HAP-1 (cell line): ENCODE results near the gene CIAO2B.
A peak's percentile ranks its signal among the peaks of the same experiment; 100 is the strongest.

ENCODE experiments used
- DNase-seq, 2 experiments: peaks; one replicate each; pipeline ENCODE4 v3.0.0-alpha.2; 2016 to 2020; ENCODE audit warnings: low spot score in 2 of 2
- H3K27me3 ChIP-seq: fragments of 250-450 bp; sonication (Bioruptor Pico); 2 replicates; pipeline ENCODE4 v1.5.1; 2020; ENCODE audit warnings: low read depth, mild to moderate bottlenecking, moderate library complexity
- H3K36me3 ChIP-seq: fragments of 250-450 bp; sonication (Bioruptor Pico); replicated peaks from 2 replicates; pipeline ENCODE4 v1.5.1; 2020; ENCODE audit warnings: mild to moderate bottlenecking
- H3K4me1 ChIP-seq: fragments of 250-450 bp; sonication (Bioruptor Pico); 2 replicates; pipeline ENCODE4 v1.5.1; 2020; ENCODE audit warnings: mild to moderate bottlenecking
- H3K4me3 ChIP-seq: fragments of 250-450 bp; sonication (Bioruptor Pico); 2 replicates; pipeline ENCODE4 v1.5.1; 2020; ENCODE audit warnings: mild to moderate bottlenecking, moderate library complexity
- H3K9me3 ChIP-seq: fragments of 250-450 bp; sonication (Bioruptor Pico); 2 replicates; pipeline ENCODE4 v1.5.1; 2020; ENCODE audit warnings: mild to moderate bottlenecking, moderate library complexity
- in situ Hi-C: fragments of 300-500 bp; cut with MboI; formaldehyde crosslinking; loops from 3 replicates; pipeline ENCODE4 v1.14.3; 2020; ENCODE audit warnings: low sequenced_read_pairs, inconsistent platforms, mixed read lengths

Gene CIAO2B

DNA sequence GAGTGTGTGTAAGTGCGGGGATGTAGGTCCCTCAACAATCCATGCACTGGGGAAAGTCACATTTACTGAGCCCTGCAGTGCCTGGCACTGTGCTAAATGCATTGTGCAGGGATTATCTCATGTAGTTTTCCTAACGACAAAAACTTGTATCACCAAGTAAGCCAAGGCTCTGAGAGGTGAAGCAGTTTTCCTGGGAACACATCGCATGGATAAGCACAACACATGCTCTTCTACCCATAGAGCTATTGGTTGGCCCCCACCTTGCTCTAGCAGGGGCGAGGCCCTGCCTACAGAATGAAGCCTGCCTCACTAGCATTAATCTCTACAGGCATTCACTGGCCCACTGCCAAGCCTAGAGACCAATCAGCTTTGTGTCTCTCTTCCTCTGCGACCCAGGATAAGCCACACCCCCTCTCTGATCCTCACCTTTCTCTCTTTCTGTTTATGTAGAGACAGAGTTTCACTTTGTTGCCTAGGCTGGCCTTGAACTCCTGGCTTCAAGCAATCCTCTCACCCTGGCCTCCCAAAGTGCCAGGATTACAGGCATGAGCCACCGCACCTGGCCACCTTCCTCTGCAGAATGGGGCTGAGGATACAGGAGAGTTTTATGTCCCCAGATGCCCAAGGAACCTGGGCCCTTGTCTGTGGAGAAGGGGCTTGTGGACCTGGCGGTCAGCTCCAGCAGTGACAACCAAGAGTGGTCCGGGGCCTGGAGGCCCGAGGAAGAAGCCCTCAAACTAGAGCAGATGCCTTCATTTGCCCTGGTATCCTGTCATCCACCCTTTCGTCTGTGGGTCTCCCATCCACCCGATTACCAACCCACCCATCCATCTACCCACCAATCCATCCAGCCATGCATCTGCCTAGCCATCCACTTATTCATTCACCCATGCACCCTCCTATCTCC lies 28.3 kb downstream of the CIAO2B start:
- no peaks in the 10 kb centered on the region for H3K9me3 ChIP-seq
- H3K27me3 ChIP-seq = no peaks in the 10 kb centered on the region
- no peak overlapping the region for H3K4me3 ChIP-seq
- in situ Hi-C loops = no loop called here
- DNase-seq = peak; percentile 82 to 94
- no peaks in the 10 kb centered on the region for H3K36me3 ChIP-seq
- peaks cover 10% of the 10 kb centered on the region for H3K4me1 ChIP-seq

DNA sequence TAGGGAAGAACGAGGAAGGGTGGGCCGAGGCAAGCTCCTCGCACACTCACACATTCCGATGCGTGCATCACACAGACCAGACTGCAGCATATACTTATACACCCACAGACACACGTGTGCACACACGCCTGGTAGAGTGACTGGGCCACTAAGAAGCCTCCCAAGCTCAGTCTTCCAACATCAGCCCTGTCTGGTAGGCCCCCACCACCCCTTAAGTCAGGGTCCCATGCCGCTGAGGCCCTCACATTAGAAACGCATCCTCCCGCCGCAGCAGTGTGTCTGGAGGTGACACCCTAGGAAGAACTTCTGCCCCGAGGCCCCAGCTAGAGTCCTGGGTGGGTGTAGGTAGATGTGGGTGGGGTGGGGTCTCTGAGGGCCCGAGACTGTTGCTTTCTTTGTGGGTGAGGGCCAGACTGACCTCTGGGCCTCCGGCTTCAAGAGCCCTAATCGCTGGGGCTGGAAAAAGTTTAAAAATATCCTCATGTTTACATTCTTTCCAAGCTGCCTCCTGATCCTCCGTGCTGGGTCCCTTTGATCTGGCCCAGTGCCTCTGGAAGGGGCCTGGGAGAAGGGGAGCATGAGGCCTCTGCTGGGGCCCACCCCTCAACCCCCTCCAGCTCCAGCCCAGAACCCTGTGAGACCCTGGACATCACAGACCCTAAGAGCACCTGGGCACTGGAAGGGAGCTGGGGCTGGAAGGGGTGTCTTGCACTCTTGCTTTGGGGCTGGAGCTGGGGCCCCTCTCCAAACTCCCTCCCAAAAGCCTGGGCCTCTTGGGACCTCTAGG lies 29.2 kb downstream of the CIAO2B start:
- DNase-seq = no peak
- H3K4me3 ChIP-seq = no peak overlapping the region
- H3K4me1 ChIP-seq = peaks cover 10% of the 10 kb centered on the region
- H3K9me3 ChIP-seq = no peaks in the 10 kb centered on the region
- no peaks in the 10 kb centered on the region for H3K27me3 ChIP-seq
- in situ Hi-C loops = no loop called here
- no peaks in the 10 kb centered on the region for H3K36me3 ChIP-seq

DNA sequence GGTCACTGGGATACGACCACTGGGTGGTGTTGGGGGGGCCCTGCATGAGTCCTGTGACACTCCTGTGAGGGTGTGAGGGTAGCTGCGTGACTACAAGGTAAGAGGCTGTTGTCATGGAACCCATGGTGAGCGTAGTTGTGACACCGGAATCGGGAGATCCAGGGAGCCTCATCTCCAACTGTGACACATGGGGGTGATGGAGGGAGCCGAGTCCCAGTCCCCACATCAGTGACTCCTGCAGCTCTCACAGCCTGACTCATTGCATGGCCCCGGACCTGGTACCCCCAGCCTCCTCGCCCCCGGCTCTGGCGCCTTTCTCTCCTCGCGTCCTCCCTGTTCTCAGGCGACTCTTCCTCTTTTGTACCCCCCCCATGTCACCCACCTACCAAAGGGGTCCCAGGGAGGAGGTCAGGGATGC lies 29.8 kb downstream of the CIAO2B start:
- Histone ChIP-seq H3K4me3 (no peak overlapping the region), H3K27me3 (no peaks in the 10 kb centered on the region), H3K36me3 (no peaks in the 10 kb centered on the region), H3K4me1 (peaks cover 10% of the 10 kb centered on the region), H3K9me3 (no peaks in the 10 kb centered on the region)
- in situ Hi-C loops = no loop called here
- no peak for DNase-seq

DNA sequence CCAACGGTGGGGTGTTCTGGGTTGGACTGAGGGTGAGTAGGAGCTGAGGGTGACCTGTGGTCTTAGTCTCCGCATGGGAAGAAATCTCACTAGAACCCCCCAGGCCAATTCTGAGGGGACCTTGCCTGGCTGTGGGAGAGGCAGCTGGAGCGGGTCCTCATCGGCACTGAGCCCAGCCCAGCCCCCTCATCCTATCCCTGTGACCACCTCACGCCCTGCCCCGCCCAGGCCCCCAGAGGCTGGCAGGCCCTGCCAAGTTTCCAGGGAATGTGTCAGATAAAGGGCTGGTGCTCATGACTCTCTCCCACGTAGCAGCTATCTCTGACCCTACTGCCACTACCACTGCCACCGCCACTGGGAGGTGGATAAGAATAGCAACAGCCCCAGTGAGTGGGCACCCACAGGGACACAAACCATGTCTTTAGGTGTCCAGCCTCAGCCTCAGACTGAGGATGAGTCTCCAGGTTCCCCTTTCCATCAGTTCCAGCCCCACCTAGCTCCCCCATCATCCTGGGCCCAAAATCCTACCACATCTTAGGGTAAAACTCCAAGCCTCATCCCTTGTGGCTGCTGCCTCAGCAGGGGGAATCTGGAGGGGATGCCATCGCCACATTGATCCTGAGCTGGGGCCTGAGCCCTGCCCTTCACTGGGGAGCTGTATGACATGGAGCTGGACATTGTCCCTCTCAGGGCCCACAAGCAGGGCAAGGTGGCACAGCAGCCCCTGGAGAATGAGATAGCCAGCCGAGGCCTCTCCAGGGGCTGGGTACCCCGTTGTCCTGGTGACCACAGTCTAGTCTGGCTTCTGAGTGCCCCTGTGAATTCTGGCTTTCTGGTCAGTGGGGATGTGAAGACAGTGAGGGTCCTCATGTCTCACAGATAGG lies 30.4 kb downstream of the CIAO2B start:
- no peaks in the 10 kb centered on the region for H3K27me3 ChIP-seq
- H3K4me1 ChIP-seq = peaks cover 10% of the 10 kb centered on the region
- no peaks in the 10 kb centered on the region for H3K9me3 ChIP-seq
- in situ Hi-C loops = no loop called here
- no peak for DNase-seq
- no peaks in the 10 kb centered on the region for H3K36me3 ChIP-seq
- H3K4me3 ChIP-seq = no peak overlapping the region

DNA sequence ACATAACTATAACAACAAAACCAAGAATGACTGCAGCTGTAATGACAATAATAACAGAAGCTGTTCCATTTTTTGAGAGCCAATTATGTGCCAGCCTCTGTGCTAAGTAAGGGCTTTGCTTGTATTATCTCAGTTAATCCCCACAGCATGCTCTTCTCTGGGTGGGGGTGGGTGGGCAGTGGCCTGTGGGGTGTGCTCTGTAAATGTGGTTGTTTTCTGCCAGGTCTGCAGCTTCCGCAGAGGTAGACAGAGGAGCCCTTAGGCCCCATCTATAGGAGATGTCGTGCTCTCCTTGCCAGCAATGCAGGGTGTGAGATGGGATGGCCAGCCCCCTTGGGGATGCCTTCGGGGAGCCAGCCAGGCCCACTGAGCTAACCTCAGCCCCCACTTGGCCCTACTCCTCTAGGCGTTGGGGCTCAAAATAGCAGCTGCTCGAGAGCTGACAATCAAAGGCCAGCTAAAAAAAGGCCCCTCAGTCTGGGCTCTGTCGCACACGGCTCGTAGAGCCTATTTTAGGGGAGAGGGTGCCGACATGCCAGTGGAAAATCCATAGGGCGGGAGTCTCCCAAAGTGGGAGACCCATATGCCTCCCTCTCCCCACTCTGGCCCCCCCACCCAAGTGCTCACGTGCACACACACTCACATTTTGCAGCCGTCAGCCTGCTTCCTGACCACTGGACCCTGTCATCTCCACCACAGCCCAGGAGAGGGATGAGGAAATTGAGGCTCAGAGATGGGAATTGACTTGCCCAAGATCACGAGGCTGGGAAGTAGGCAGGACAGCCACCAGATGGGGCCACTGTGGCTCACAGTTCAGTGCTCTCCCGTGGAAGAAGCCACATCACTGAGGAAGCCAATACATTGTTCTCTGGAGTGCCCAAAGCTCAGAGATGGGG lies 31.3 kb downstream of the CIAO2B start:
- H3K9me3 ChIP-seq = no peaks in the 10 kb centered on the region
- DNase-seq = no peak
- peaks cover 10% of the 10 kb centered on the region for H3K4me1 ChIP-seq
- H3K36me3 ChIP-seq = no peaks in the 10 kb centered on the region
- H3K27me3 ChIP-seq = no peaks in the 10 kb centered on the region
- H3K4me3 ChIP-seq = no peak overlapping the region
- in situ Hi-C loops = no loop called here

DNA sequence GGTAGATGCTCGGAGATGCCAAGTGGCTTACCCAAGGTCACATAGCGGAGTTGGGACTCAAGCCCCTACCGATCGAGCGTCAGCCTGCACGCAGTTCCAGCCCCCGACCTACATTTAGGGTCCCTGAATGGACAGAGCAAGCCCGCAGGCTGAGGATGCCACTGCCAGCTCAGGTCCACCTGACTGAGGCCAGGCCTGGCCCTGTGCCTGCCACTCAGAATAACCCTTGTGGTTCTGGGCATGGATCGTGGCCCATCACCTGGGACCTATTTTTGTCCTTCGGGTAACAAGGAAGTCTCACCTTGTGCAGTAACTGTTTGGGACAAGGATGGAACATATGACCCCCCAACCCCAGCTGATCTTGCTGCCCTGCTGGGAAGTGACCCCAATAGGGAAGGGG lies 32.6 kb downstream of the CIAO2B start:
- no peaks in the 10 kb centered on the region for H3K36me3 ChIP-seq
- no peak for DNase-seq
- no peaks in the 10 kb centered on the region for H3K9me3 ChIP-seq
- in situ Hi-C loops = no loop called here
- no peak overlapping the region for H3K4me3 ChIP-seq
- H3K4me1 ChIP-seq = peaks cover 12% of the 10 kb centered on the region
- no peaks in the 10 kb centered on the region for H3K27me3 ChIP-seq

DNA sequence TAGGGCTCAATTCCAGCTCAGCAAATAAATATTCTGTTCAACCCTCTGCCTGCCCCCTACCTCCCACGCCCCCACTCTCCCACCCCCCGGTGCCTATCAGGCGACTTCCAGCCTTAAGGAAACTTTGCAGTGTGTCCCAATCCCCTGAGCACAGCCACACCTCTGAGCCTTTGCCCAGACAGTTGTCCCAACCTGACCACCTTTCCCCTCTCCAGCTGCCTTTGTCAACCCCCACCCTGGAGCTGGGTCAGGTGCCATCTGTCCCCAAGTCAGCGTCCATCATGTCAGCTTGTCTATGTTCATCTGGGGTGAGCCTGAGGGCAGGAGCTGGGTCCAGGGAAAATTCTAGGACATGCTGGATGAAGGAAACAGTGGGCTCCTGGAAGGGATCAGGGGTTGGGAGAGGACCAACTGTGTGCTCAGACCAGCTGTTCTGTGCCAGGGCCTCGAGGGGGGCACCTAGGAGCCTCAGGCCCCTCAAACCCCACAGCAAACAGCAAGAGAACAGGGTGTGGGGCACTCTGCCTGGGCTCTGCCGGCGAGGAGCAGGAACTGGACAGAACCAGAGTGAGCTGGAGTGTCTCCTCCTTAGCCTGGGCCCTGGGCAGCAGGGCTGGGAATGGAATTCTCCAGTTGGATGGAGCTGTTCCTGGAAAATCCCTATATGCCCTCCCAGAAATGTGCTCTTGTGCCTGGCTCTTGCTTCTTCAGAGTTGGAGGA lies 33.3 kb downstream of the CIAO2B start:
- in situ Hi-C loops = no loop called here
- no peaks in the 10 kb centered on the region for H3K36me3 ChIP-seq
- H3K9me3 ChIP-seq = no peaks in the 10 kb centered on the region
- peaks cover 14% of the 10 kb centered on the region for H3K4me1 ChIP-seq
- H3K27me3 ChIP-seq = no peaks in the 10 kb centered on the region
- no peak for DNase-seq
- H3K4me3 ChIP-seq = no peak overlapping the region

DNA sequence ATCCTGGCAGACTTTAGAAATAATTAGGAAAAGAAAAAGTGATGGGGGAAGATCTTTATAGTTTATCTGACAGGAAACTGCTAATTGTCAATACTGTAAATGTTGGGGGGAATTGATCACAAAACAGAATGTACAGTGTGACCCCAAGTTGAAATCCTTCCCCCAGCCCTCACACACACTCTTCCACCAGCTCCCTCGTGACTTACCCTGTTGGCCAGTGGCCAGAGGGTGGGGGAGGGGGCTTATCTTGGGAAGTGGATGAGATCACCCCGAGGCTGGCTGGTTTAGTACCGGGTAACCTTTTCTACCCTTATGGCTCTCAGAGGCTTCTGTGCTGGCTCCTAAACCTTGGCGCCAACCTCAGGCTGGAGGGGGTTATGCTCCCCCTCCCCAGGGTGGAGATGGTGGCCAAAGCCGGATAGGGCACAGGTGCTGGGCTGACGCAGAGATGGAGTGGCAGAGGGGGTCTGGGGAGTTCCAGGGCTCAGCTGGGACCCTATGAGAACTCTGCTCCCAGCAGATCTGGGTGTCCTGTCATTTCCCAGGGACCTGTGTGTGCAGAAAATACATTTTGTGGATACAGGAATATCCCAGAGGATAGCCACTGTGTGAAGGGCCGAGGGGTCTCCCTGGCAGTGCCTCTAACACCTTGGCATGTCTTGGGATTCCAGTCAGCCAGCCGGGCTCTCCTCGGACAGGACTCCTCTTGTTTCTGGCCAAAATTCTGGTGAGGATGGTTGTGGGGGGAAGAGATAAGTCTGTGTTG lies 34.1 kb downstream of the CIAO2B start:
- Histone ChIP-seq H3K9me3 (no peaks in the 10 kb centered on the region), H3K4me1 (peaks cover 7% of the 10 kb centered on the region), H3K27me3 (no peaks in the 10 kb centered on the region), H3K4me3 (no peak overlapping the region), H3K36me3 (no peaks in the 10 kb centered on the region)
- DNase-seq = peak in 1 of 2 experiments; percentile 60
- in situ Hi-C loops = no loop called here

DNA sequence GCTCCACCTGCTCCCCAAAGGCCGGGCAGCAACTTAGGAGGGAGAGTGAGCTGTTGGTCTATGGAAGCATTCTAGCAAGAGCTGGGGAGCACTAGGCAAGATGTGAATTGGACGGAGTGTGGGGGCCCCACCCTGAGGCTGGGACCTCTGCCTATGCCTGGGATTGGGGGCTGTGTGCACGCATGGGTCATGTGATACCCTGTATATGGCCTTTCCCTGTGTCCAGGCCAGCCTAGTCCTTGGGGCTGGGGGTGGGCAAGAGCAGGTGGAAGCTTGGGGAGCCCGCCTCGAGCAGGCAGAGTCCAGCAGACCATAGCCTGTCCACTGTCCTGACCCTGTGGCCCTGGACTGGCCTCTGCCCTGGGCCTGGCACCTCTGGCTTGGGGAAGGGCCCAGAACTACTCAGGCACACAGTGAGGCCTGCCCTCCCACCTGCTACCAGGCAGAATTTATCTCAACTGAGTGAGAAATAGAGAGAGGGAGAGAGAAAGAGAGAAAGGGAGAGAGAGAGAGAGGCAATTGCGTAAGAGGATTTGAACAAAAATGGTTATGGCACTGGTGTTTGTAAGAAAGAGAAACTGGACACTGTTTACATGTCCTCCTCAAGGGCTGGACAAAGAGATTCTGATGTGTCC lies 34.8 kb downstream of the CIAO2B start:
- Histone ChIP-seq H3K36me3 (no peaks in the 10 kb centered on the region), H3K4me1 (peaks cover 7% of the 10 kb centered on the region), H3K4me3 (no peak overlapping the region), H3K9me3 (no peaks in the 10 kb centered on the region), H3K27me3 (no peaks in the 10 kb centered on the region)
- in situ Hi-C loops = no loop called here
- no peak for DNase-seq

DNA sequence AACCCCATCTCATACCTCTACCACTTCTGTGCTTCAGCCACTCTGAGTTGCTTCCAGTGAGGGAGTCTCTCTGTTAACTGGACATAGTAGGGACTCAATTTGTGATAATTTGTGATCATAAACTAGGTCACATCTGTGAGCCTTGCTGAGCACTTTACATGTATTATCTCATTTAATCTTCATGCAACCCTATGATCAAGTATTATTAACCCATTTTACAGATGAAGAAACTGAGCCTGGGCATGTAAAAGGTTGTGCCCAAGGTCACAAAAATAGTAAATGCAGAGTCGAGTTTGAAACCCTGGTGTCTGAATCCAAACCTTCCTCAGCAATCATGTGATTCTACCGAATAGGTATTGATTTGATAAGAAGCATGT lies 35.3 kb downstream of the CIAO2B start:
- Histone ChIP-seq H3K4me1 (peaks cover 7% of the 10 kb centered on the region), H3K27me3 (no peaks in the 10 kb centered on the region), H3K36me3 (no peaks in the 10 kb centered on the region), H3K9me3 (no peaks in the 10 kb centered on the region), H3K4me3 (no peak overlapping the region)
- in situ Hi-C loops = no loop called here
- no peak for DNase-seq

DNA sequence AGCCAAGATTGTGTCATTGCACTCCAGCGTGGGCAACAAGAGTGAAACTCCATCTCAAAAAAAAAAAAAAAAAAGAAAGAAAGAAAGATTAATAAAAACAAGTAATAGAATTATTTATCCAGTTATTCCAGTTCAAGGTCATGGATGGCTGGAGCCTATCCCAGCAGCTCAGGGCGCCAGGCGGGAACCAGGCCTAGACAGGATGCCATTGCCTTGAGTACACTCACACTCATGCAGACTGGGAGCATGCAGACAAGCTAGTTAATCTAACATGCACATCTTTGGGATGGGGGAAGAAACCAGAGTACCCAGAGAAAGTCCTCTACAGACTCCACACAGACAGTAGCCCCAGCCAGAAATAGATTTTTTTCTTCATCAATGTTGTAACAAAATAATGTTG lies 36.0 kb downstream of the CIAO2B start:
- Histone ChIP-seq H3K36me3 (no peaks in the 10 kb centered on the region), H3K4me1 (peaks cover 7% of the 10 kb centered on the region), H3K9me3 (no peaks in the 10 kb centered on the region), H3K27me3 (no peaks in the 10 kb centered on the region), H3K4me3 (no peak overlapping the region)
- in situ Hi-C loops = no loop called here
- DNase-seq = no peak
